ENCODE results near the gene GIMAP8. TPM values are rescaled to one million over a fixed set of nuclear protein-coding genes. Genes with fewer than 3 reads are reported as not detected.

Gene GIMAP8
- total RNA-seq, 4 donors from 2014 or later: 7.5 to 34.5 (median 20.0) TPM

DNA sequence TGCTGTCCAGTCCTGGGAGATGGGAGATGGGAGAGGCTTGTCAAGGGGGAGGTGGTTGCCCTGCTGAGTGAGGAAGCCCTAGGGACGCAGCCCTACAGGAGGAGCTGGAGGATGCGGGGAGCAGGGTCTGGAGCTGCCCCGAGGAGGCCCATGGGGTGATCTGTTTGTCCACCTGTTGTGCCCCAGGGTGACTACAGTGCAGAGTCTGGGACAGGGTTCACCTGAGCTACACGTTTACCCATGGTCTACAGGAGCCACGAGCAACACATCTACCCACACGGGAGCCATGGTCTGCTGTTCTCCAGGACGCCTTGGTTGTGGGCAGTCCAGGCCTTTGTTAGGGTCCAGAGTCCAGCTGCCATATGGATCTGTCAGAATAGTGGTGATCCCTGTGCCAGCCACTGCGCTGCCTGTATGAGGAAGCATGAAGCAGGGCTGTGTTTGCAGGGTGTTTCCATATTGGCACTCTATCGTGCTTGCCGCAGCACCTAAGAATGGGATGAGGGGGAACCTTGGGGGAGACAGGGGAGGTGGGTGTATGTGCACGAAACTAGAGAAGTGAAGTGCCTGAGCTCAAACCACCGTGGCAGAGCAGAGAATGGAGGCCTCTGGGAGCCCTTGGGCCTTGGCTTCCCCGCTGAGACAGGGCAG lies 47.6 kb upstream of the GIMAP8 start:
- DNase-seq: no peak
- Histone ChIP-seq H3K27me3 (no peaks in the 10 kb centered on the region), H3K27ac (no peak overlapping the region), H3K4me1 (peaks cover 23 to 44% of the 10 kb centered on the region in 2 donors), H3K36me3 (peaks cover 0 to 1% of the 10 kb centered on the region in 2 donors), H3K4me3 (replicated peaks in 1 of 3) (no peak overlapping the region), H3K9me3 (no peaks in the 10 kb centered on the region)
- WGBS, 2 donors: 85 to 90% methylated on average over 9 to 13 of the region's 13 CpGs
- intact Hi-C loops (cut with DNase I): no loop called here
- TF ChIP-seq POLR2A (IDR thresholded peaks at IDR 0.05) (no peak), CTCF (IDR thresholded peaks at IDR 0.05) (no peak)

DNA sequence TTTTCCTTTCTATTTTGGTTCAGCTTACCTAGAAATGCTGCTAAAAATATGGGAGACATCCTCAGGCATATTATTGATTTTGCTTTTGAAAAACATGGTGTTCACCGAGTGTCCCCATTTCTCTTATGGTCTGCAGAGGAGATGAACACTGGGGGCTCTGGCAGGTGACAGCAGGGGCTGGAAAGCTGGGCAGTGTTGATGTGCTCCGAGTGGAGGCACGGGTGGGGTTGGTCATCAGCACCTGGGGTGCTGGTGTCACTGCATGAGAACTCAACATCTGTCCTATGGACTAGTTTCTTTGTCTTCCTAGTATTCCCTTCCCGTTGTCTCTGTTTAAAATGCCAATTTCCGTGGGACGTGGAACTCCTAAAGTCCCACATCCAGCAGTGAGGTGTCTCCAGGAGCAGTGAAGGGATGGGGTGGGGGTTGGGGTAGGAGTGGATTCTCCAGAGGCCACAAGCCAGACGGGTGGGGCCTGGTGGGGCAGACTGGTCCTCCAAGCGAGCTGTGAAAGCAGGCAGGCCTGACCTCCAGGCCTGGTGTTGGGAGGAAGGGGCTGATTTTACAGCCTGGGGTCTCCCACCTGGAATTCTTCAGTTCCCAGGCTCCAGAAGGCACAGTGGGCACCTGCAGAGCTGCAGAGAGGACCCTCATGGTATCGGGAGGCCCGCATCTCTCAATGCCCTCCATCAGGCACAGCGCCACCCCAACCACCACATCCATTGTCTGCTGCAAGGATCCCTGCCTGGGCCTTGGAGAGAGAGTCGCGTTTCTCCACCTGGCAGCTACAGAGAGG lies 46.9 kb upstream of the GIMAP8 start:
- Histone ChIP-seq H3K9me3 (no peaks in the 10 kb centered on the region), H3K27ac (peak overlapping the region in 1 of 3 donors; percentile 95), H3K4me3 (replicated peaks in 1 of 3) (no peak overlapping the region), H3K36me3 (no peaks in the 10 kb centered on the region), H3K27me3 (no peaks in the 10 kb centered on the region), H3K4me1 (peaks cover 28 to 52% of the 10 kb centered on the region in 2 donors)
- WGBS, 2 donors: 89 to 91% methylated on average over 13 of the region's 13 CpGs
- intact Hi-C loops (cut with DNase I): no loop called here
- TF ChIP-seq CTCF (IDR thresholded peaks at IDR 0.05): no peak
- no peak for TF ChIP-seq POLR2A (IDR thresholded peaks at IDR 0.05)
- no peak for DNase-seq

GRCh38 chr7:150404172-150404804 lies 46.1 kb upstream of the GIMAP8 start:
- no peaks in the 10 kb centered on the region for H3K36me3 ChIP-seq
- peaks cover 35 to 59% of the 10 kb centered on the region in 2 donors for H3K4me1 ChIP-seq
- no peaks in the 10 kb centered on the region for H3K9me3 ChIP-seq
- TF ChIP-seq POLR2A (IDR thresholded peaks at IDR 0.05) (no peak), CTCF (IDR thresholded peaks at IDR 0.05) (no peak)
- intact Hi-C loops (cut with DNase I): no loop called here
- H3K27me3 ChIP-seq: no peaks in the 10 kb centered on the region
- no peak for DNase-seq
- peak overlapping the region in 1 of 3 donors; percentile 77 for H3K4me3 ChIP-seq (replicated peaks in 1 of 3)
- H3K27ac ChIP-seq: peak overlapping the region; percentile 90 to 95 (median 94)
- WGBS, 2 donors: 59 to 69% methylated on average over 16 of the region's 16 CpGs

DNA sequence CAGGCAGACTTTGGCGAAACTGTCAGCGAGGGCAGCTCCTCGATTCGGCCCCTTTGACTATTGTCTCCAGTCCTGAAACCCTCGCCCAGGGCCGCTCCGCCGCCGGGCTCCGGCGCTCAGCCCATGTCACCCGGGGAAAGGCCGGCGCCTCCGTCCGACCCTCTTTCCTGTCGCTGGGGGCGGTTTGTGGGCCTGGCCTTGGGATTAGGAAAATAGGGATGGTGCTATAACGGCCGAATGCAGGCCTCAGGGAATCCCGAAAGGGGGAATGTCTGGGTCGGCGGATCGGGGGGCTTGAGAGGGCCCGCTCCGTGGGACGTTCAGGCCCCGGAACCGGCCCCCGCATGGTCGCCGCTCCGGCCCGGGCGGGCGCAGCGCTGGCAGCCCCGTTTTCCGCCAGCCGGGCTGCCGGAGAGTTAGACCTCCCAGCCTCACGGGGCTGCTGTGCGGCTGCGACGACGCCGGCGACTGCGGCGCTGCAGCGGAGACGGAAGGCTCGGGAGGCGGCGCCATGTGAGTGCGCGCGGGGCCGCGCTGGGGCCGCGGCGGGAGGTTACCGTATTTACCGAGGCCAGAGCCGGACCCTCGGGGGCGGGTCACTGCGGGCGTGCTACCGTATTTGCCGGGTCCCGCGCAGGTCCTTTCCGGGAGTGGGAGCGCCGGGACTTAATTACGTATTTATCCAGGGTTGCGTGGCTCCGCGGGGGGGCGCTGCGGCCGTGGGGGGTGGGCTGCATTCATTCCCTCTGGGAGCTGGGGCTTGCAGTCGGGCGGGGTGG lies 45.4 kb upstream of the GIMAP8 start:
- intact Hi-C loops (cut with DNase I): loop anchor here (5.0 kb wide), 1 partner anchor 33 kb away; no protein-coding TSS in a partner anchor
- no peaks in the 10 kb centered on the region for H3K9me3 ChIP-seq
- TF ChIP-seq CTCF (IDR thresholded peaks at IDR 0.05) (peak in 3 of 6 experiments; percentile 3 to 28 (median 20)), POLR2A (IDR thresholded peaks at IDR 0.05) (peak; percentile 22 to 82)
- H3K27me3 ChIP-seq: no peaks in the 10 kb centered on the region
- H3K4me1 ChIP-seq: peaks cover 42 to 64% of the 10 kb centered on the region in 2 donors
- H3K36me3 ChIP-seq: no peaks in the 10 kb centered on the region
- H3K4me3 ChIP-seq (replicated peaks in 1 of 3): peak overlapping the region; percentile 35 to 77 (median 40)
- DNase-seq: peak; percentile 90 to 92
- peak overlapping the region; percentile 90 to 95 (median 94) for H3K27ac ChIP-seq
- 2 to 4% methylated on average over 28 to 33 of the region's 86 CpGs for WGBS, 2 donors
